HG03095 (cell line): ENCODE results near the gene NELL1.

Experiments
- ATAC-seq: cut with Tn5 transposase; IDR thresholded peaks from one replicate; pipeline ENCODE4 v1.9.1; 2021; ENCODE audit warnings: moderate library complexity; ENCODE audit not compliant: unreplicated experiment

Gene NELL1

DNA sequence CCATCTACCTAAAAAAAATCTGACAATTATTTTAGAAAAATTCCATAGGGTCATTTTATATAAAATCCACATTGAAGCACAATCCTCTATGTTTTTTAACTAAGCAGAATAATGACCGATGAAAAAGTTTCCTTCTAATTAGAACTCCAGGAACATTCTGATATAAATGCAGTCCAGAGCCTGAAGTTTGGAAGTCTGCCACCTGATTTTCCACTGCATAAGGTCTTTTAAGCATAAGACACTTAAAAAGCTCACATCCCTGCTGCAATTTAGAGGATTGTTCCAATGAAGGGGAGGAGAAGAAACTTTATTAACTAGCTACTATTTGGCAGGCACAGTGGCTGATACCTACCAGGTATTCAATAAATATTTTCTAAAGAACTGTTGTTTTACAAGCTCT lies 953.2 kb downstream of the NELL1 start:
- no peak for ATAC-seq

DNA sequence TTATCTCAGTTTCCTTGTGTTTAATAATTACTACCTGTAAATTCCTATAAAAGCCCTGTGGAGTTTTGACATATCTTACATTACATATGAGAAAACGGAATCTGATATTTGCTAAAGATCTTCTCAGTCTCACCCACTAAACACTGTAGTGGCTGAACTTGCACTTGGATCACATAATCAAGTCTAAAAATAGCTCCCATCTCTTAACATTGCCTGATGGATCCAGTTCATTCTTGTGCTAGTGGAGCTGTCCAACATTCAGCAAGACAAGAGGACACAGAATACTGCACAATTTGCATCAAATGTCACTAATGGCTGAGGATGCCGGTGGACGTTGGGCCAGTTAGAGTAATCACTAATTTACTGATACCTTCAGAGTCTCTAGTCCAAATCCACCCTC lies 953.6 kb downstream of the NELL1 start:
- no peak for ATAC-seq
